MM.1S (cell line): Measurements from ENCODE around the gene BMPR1A.
A peak's percentile ranks its signal among the peaks of the same experiment; 100 is the strongest.

Experiments
- DNase-seq: peaks from one replicate; pipeline ENCODE4 v3.0.0-alpha.2; 2015
- H2AFZ ChIP-seq: fragments of 300-600 bp; sonication (generic); 2 replicates; pipeline ENCODE4 v1.6.0; 2016; ENCODE audit warnings: antibody characterized with exemption, low read length
- H3F3A ChIP-seq: fragments of 300-600 bp; sonication (generic); 2 replicates; pipeline ENCODE4 v1.6.1; 2016; ENCODE audit warnings: mild to moderate bottlenecking, antibody characterized with exemption, low read length, moderate library complexity, mixed read lengths; ENCODE audit not compliant: insufficient read depth
- H3K27ac ChIP-seq: fragments of 300-600 bp; sonication (generic); 2 replicates; pipeline ENCODE4 v1.5.1; 2016; ENCODE audit warnings: mild to moderate bottlenecking, low read length
- H3K27me3 ChIP-seq: fragments of 300-600 bp; sonication (generic); replicated peaks from 2 replicates; pipeline ENCODE4 v1.6.0; 2016; ENCODE audit warnings: low read length; ENCODE audit not compliant: insufficient read depth
- H3K36me3 ChIP-seq: fragments of 300-600 bp; sonication (generic); replicated peaks from 2 replicates; pipeline ENCODE4 v1.6.1; 2016; ENCODE audit warnings: mild to moderate bottlenecking, low read length, mixed read lengths; ENCODE audit not compliant: insufficient read depth
- H3K4me1 ChIP-seq: fragments of 300-600 bp; sonication (generic); 2 replicates; pipeline ENCODE4 v1.6.1; 2016; ENCODE audit warnings: low read length, mixed read lengths
- H3K4me2 ChIP-seq: fragments of 300-600 bp; sonication (generic); 2 replicates; pipeline ENCODE4 v1.6.0; 2016; ENCODE audit warnings: low read depth, low read length
- H3K4me3 ChIP-seq: fragments of 300-600 bp; sonication (generic); 2 replicates; pipeline ENCODE4 v1.5.1; 2016; ENCODE audit warnings: low read length, mixed read lengths
- H3K79me2 ChIP-seq: fragments of 300-600 bp; sonication (generic); 2 replicates; pipeline ENCODE4 v1.6.1; 2016; ENCODE audit warnings: mixed run types, low read length, mixed read lengths
- H3K9ac ChIP-seq: fragments of 300-600 bp; sonication (generic); 2 replicates; pipeline ENCODE4 v1.6.1; 2016; ENCODE audit warnings: low read length, mixed read lengths
- H3K9me2 ChIP-seq: fragments of 300-600 bp; sonication (generic); replicated peaks from 2 replicates; pipeline ENCODE4 v1.6.1; 2016; ENCODE audit warnings: mild to moderate bottlenecking, low read length, mixed read lengths; ENCODE audit not compliant: insufficient read depth
- H3K9me3 ChIP-seq: fragments of 300-600 bp; sonication (generic); replicated peaks from 2 replicates; pipeline ENCODE4 v1.6.1; 2016; ENCODE audit warnings: mild to moderate bottlenecking, low read length, mixed read lengths; ENCODE audit not compliant: insufficient read depth
- H4K20me1 ChIP-seq: fragments of 300-600 bp; sonication (generic); 2 replicates; pipeline ENCODE4 v1.6.1; 2016; ENCODE audit warnings: mild to moderate bottlenecking, low read length, moderate library complexity, mixed read lengths; ENCODE audit not compliant: insufficient read depth
- CTCF ChIP-seq: fragments of 300-600 bp; sonication (generic); IDR thresholded peaks from 2 replicates; pipeline ENCODE4 v1.5.1; 2016; ENCODE audit warnings: antibody characterized with exemption, low read length, mixed read lengths
- EZH2 ChIP-seq: fragments of 300-600 bp; sonication (generic); optimal IDR thresholded peaks from 2 replicates; pipeline ENCODE3; 2017; ENCODE audit warnings: low read depth, mild to moderate bottlenecking, antibody characterized with exemption, low read length, mixed read lengths
- EZH2phosphoT487 ChIP-seq: fragments of 300-600 bp; sonication (generic); IDR thresholded peaks from 2 replicates; pipeline ENCODE4 v1.6.1; 2018; ENCODE audit warnings: antibody characterized with exemption, low read length

Gene BMPR1A

DNA sequence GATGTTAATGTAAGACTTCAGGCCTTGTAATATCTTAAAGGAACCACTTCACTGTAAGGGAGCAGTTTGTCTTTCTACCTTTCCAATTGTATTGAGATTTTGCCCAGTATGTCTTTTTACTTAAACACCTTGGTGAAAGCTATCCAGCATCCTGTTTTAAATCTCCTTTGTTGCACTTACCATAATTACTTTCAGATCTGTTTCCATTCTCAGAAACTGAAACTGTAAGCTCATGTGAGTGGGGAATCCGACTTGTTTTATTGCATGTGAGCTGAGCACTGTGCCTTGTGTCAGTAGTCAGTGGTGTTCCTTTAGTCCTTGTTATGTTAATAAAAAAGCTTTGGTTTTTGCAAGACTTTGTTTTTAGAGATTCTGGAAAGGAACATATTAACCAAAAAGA is 42.2 kb downstream of the BMPR1A start:
- Histone ChIP-seq H3K27ac (no peak overlapping the region), H3K36me3 (no peaks in the 10 kb centered on the region), H3K4me1 (peaks cover 10% of the 10 kb centered on the region), H3K9me3 (no peaks in the 10 kb centered on the region), H3K4me3 (no peak overlapping the region), H3K4me2 (peak overlapping the region; percentile 58), H3K9me2 (no peaks in the 10 kb centered on the region), H3F3A (no peaks in the 10 kb centered on the region), H3K9ac (no peak overlapping the region), H2AFZ (no peak overlapping the region), H4K20me1 (0 out of 2 replicates have a peak, but pooled peaks cover 5% of the 10 kb centered on the region), H3K79me2 (no peaks in the 10 kb centered on the region), H3K27me3 (peaks cover 9% of the 10 kb centered on the region; the same call in 1 of the 2 replicates)
- TF ChIP-seq EZH2 = no peak
- TF ChIP-seq EZH2phosphoT487 = no peak
- TF ChIP-seq CTCF = no peak
- peak; percentile 87 for DNase-seq

DNA sequence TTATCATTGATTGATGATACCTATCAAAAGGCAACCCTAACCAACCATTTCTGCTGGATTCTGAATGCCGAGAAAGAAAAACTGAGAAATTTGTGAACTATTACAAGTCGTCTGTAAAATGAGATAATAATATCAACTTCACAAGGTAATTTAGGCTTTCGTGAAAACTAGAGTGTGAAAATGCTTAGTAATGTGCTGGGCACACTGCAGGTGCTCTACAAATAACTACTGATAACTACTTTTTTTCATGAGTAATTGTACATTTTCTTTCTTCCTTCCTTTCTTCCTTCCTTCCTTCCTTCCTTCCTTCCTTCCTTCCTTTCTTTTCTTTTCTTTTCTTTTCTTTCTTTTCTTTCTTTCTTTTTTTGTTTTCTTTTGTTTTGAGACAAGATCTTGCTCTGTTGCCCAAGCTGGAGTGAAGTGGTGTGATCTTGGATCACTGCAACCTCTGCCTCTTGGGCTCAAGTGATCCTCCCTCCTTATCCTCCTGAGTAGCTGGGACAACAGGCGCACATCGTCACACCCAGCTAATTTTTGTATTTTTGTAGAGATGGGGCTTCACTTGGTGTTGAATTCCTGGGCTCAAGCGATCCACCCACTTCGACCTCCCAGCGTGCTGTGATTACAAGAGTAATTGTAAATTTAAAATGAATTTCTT is 42.9 kb downstream of the BMPR1A start:
- Histone ChIP-seq H4K20me1 (0 out of 2 replicates have a peak, but pooled peaks cover 5% of the 10 kb centered on the region), H3K9me3 (no peaks in the 10 kb centered on the region), H2AFZ (no peak overlapping the region), H3K27me3 (peaks cover 9% of the 10 kb centered on the region; the same call in 1 of the 2 replicates), H3K9me2 (no peaks in the 10 kb centered on the region), H3K36me3 (no peaks in the 10 kb centered on the region), H3K4me3 (no peak overlapping the region), H3K79me2 (no peaks in the 10 kb centered on the region), H3K27ac (no peak overlapping the region), H3K4me1 (peaks cover 10% of the 10 kb centered on the region), H3F3A (no peaks in the 10 kb centered on the region), H3K4me2 (peak overlapping the region; percentile 58), H3K9ac (no peak overlapping the region)
- TF ChIP-seq CTCF (no peak), EZH2phosphoT487 (no peak), EZH2 (no peak)
- DNase-seq = no peak

DNA sequence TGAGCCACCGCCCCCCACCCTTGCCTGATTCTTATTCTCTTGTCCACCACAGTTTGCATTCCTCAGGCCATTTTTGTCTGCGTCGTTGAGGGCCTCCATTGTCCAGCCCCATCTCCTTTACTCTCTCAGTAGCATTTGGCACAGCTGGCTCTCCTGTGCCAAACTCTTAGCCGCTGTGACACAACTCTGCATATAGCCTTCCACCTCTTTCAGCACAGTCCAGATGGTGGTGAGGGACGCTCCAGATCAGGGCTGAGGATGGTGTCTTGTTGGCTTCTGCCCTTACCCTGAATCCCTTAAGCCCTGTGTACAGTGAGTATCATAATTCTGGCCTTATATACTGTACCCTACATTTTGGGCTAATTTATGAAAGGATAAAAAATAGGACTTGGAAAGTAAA is 45.6 kb downstream of the BMPR1A start:
- H3K27me3 ChIP-seq = 0 out of 2 replicates have a peak, but pooled peaks cover 5% of the 10 kb centered on the region
- H4K20me1 ChIP-seq = no peaks in the 10 kb centered on the region
- no peaks in the 10 kb centered on the region for H3K36me3 ChIP-seq
- no peak for DNase-seq
- TF ChIP-seq CTCF = no peak
- no peak for TF ChIP-seq EZH2
- TF ChIP-seq EZH2phosphoT487 = no peak
- no peak overlapping the region for H3K27ac ChIP-seq
- H2AFZ ChIP-seq = no peak overlapping the region
- no peaks in the 10 kb centered on the region for H3F3A ChIP-seq
- H3K79me2 ChIP-seq = no peaks in the 10 kb centered on the region
- H3K4me1 ChIP-seq = peaks cover 10% of the 10 kb centered on the region
- H3K9ac ChIP-seq = no peak overlapping the region
- no peaks in the 10 kb centered on the region for H3K9me2 ChIP-seq
- no peaks in the 10 kb centered on the region for H3K9me3 ChIP-seq
- no peak overlapping the region for H3K4me2 ChIP-seq
- no peak overlapping the region for H3K4me3 ChIP-seq
